Trophoblast cell (in vitro differentiated cells and primary cell): Measurements from ENCODE around the gene ARHGAP23.

Experiments
- DNase-seq, 2 donors: peaks; one replicate each; pipeline ENCODE4 v3.0.0-alpha.2; 2016
- H2AFZ ChIP-seq: 2 replicates; pipeline ENCODE4 v1.6.1; 2013; ENCODE audit warnings: low read length, moderate library complexity, mild to moderate bottlenecking; ENCODE audit not compliant: insufficient read depth, poor library complexity
- H2AK5ac ChIP-seq: 2 replicates; pipeline ENCODE4 v1.6.1; 2013; ENCODE audit warnings: mild to moderate bottlenecking, low read length
- H2BK120ac ChIP-seq: 2 replicates; pipeline ENCODE4 v1.6.1; 2013; ENCODE audit warnings: low read length, mild to moderate bottlenecking, moderate library complexity; ENCODE audit not compliant: insufficient read depth, poor library complexity
- H2BK12ac ChIP-seq: 2 replicates; pipeline ENCODE4 v1.6.1; 2013; ENCODE audit warnings: mild to moderate bottlenecking, low read length, moderate library complexity
- H2BK5ac ChIP-seq: 2 replicates; pipeline ENCODE4 v1.6.1; 2013; ENCODE audit warnings: low read length, low read depth, moderate library complexity, mild to moderate bottlenecking; ENCODE audit not compliant: poor library complexity
- H3K14ac ChIP-seq: 2 replicates; pipeline ENCODE4 v1.6.1; 2013; ENCODE audit warnings: mild to moderate bottlenecking, low read length
- H3K18ac ChIP-seq: 2 replicates; pipeline ENCODE4 v1.6.1; 2013; ENCODE audit warnings: mild to moderate bottlenecking, low read length
- H3K23ac ChIP-seq: 2 replicates; pipeline ENCODE4 v1.6.1; 2013; ENCODE audit warnings: low read length
- H3K27ac ChIP-seq: 2 replicates; pipeline ENCODE4 v1.5.1; 2013; ENCODE audit warnings: low read depth, mild to moderate bottlenecking, inconsistent platforms, low read length, moderate library complexity
- H3K27me3 ChIP-seq: 2 replicates; pipeline ENCODE4 v1.6.1; 2013; ENCODE audit warnings: inconsistent platforms, mild to moderate bottlenecking, low read length, moderate library complexity; ENCODE audit not compliant: insufficient read depth
- H3K36me3 ChIP-seq, 2 experiments: 1 replicate in 1 of 2; 2 replicates in 1 of 2; pipeline ENCODE4 v1.6.1; 2013; ENCODE audit warnings: low read length in 2 of 2, mild to moderate bottlenecking in 2 of 2, moderate library complexity in 1 of 2; ENCODE audit not compliant: insufficient read depth in 2 of 2, control insufficient read depth in 1 of 2
- H3K4ac ChIP-seq: 2 replicates; pipeline ENCODE4 v1.6.1; 2013; ENCODE audit warnings: low read depth, mild to moderate bottlenecking, low read length, moderate library complexity
- H3K4me1 ChIP-seq, 2 experiments: 1 replicate in 1 of 2; 2 replicates in 1 of 2; pipeline ENCODE4 v1.6.1; 2013; ENCODE audit warnings: low read length in 2 of 2, mild to moderate bottlenecking in 2 of 2, moderate library complexity in 1 of 2; ENCODE audit not compliant: insufficient read depth in 2 of 2, control insufficient read depth in 1 of 2
- H3K4me2 ChIP-seq: 2 replicates; pipeline ENCODE4 v1.6.1; 2013; ENCODE audit warnings: inconsistent platforms, mild to moderate bottlenecking, low read length, moderate library complexity
- H3K4me3 ChIP-seq: 2 replicates; pipeline ENCODE4 v1.5.1; 2013; ENCODE audit warnings: mild to moderate bottlenecking, low read depth, low read length, inconsistent platforms
- H3K79me1 ChIP-seq: one replicate; pipeline ENCODE4 v1.6.1; 2013; ENCODE audit warnings: low read length
- H3K79me2 ChIP-seq: 2 replicates; pipeline ENCODE4 v1.6.1; 2013; ENCODE audit warnings: low read length, mild to moderate bottlenecking; ENCODE audit not compliant: control insufficient read depth, insufficient read depth, poor library complexity
- H3K9ac ChIP-seq: 2 replicates; pipeline ENCODE4 v1.6.1; 2013; ENCODE audit warnings: mild to moderate bottlenecking, low read length
- H3K9me3 ChIP-seq: 2 replicates; pipeline ENCODE4 v1.6.1; 2013; ENCODE audit warnings: low read depth, mild to moderate bottlenecking, control low read depth, inconsistent platforms, low read length; ENCODE audit not compliant: insufficient read depth
- H4K12ac ChIP-seq: 2 replicates; pipeline ENCODE4 v1.6.1; 2013; ENCODE audit warnings: low read depth, mild to moderate bottlenecking, low read length, moderate library complexity
- H4K8ac ChIP-seq: 2 replicates; pipeline ENCODE4 v1.6.1; 2013; ENCODE audit warnings: low read depth, mild to moderate bottlenecking, low read length, moderate library complexity
- H4K91ac ChIP-seq: one replicate; pipeline ENCODE4 v1.6.1; 2013; ENCODE audit warnings: low read depth, mild to moderate bottlenecking, low read length, moderate library complexity
- WGBS: extraction: QIAGEN DNeasy Blood & Tissue Kit; methylation state at CpG from one replicate; pipeline ENCODE4 v1.1.7; 2013; ENCODE audit warnings: missing lambda C conversion rate; ENCODE audit not compliant: insufficient read length, insufficient coverage; ENCODE audit errors: extremely low coverage; 5-methylcytosine and 5-hydroxymethylcytosine counted together

Gene ARHGAP23

GRCh38 chr17:38545531-38546225 lies 117.4 kb downstream of the ARHGAP23 start:
- H3K79me2 ChIP-seq: no peaks in the 10 kb centered on the region

GRCh38 chr17:38546396-38546795 lies 118.1 kb downstream of the ARHGAP23 start:
- H3K4me2 ChIP-seq: no peak overlapping the region
- H4K12ac ChIP-seq: no peak overlapping the region
- H3K14ac ChIP-seq: no peak overlapping the region
- no peak overlapping the region for H3K27ac ChIP-seq
- no peaks in the 10 kb centered on the region for H3K79me2 ChIP-seq
- no peaks in the 10 kb centered on the region for H3K27me3 ChIP-seq
- no peak overlapping the region for H2BK120ac ChIP-seq
- no peak overlapping the region for H4K8ac ChIP-seq
- H3K18ac ChIP-seq: no peak overlapping the region
- H3K4me3 ChIP-seq: no peak overlapping the region
- H2BK5ac ChIP-seq: no peak overlapping the region
- no peaks in the 10 kb centered on the region for H3K36me3 ChIP-seq
- no peaks in the 10 kb centered on the region for H3K4me1 ChIP-seq
- no CpG with 5 or more reads among the region's 11 CpGs for WGBS
- no peak overlapping the region for H2BK12ac ChIP-seq
- no peak overlapping the region for H3K9ac ChIP-seq
- no peak overlapping the region for H2AK5ac ChIP-seq
- DNase-seq: no peak
- no peak overlapping the region for H2AFZ ChIP-seq
- H3K23ac ChIP-seq: no peak overlapping the region
- no peaks in the 10 kb centered on the region for H3K79me1 ChIP-seq
- no peak overlapping the region for H4K91ac ChIP-seq
- H3K9me3 ChIP-seq: no peaks in the 10 kb centered on the region
- H3K4ac ChIP-seq: no peak overlapping the region

More at GRCh38 chr17:38545531-38546225, 117.4 kb downstream of the ARHGAP23 start:
- no peak overlapping the region for H2AFZ ChIP-seq
- H4K91ac ChIP-seq: no peak overlapping the region
- no peak overlapping the region for H2BK120ac ChIP-seq
- no peak overlapping the region for H2AK5ac ChIP-seq
- no peak overlapping the region for H3K4ac ChIP-seq
- no peak overlapping the region for H4K8ac ChIP-seq
- H2BK12ac ChIP-seq: no peak overlapping the region
- WGBS: no CpG with 5 or more reads among the region's 12 CpGs
- no peak overlapping the region for H3K23ac ChIP-seq
- no peak overlapping the region for H3K27ac ChIP-seq
- no peak overlapping the region for H3K4me3 ChIP-seq
- H3K79me1 ChIP-seq: no peaks in the 10 kb centered on the region
- H3K36me3 ChIP-seq: no peaks in the 10 kb centered on the region
- DNase-seq: peak in 1 of 2 donors; percentile 21
- H3K18ac ChIP-seq: no peak overlapping the region
- H4K12ac ChIP-seq: no peak overlapping the region
- no peaks in the 10 kb centered on the region for H3K4me1 ChIP-seq
- no peak overlapping the region for H3K14ac ChIP-seq
- no peak overlapping the region for H3K4me2 ChIP-seq
- no peak overlapping the region for H3K9ac ChIP-seq
- H3K9me3 ChIP-seq: no peaks in the 10 kb centered on the region
- no peak overlapping the region for H2BK5ac ChIP-seq
- H3K27me3 ChIP-seq: no peaks in the 10 kb centered on the region

DNA sequence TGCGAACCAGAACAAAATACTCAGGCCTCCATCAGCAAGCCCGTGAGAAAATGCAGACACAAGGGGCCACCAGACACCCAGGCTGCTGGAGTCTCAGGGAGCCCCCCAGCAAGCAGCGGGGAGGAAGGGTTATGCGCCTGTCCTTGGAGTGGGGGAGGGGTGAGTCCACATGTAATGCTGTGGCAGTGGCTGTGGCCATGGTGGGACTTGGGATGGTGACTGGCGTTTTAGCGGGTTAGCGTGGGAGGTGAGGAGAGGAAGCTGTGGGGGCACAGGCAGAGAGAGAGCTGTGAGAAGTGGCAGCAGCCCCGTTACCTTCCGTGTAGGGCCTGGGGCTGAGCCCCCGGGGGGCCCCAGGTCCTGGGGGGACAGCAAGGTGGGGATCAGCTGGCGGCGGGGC lies 119.2 kb downstream of the ARHGAP23 start:
- Histone ChIP-seq H2AK5ac (no peak overlapping the region), H3K4me2 (no peak overlapping the region), H2BK120ac (no peak overlapping the region), H3K4me1 (no peaks in the 10 kb centered on the region), H2AFZ (no peak overlapping the region), H3K4ac (no peak overlapping the region), H3K4me3 (no peak overlapping the region), H3K79me1 (no peaks in the 10 kb centered on the region), H3K14ac (no peak overlapping the region), H4K8ac (no peak overlapping the region), H3K36me3 (no peaks in the 10 kb centered on the region), H4K12ac (no peak overlapping the region), H4K91ac (no peak overlapping the region), H3K79me2 (no peaks in the 10 kb centered on the region), H3K23ac (no peak overlapping the region), H2BK5ac (no peak overlapping the region), H3K27ac (no peak overlapping the region), H3K9ac (no peak overlapping the region), H3K18ac (no peak overlapping the region), H2BK12ac (no peak overlapping the region), H3K9me3 (no peaks in the 10 kb centered on the region), H3K27me3 (no peaks in the 10 kb centered on the region)
- no CpG with 5 or more reads among the region's 12 CpGs for WGBS
- no peak for DNase-seq

DNA sequence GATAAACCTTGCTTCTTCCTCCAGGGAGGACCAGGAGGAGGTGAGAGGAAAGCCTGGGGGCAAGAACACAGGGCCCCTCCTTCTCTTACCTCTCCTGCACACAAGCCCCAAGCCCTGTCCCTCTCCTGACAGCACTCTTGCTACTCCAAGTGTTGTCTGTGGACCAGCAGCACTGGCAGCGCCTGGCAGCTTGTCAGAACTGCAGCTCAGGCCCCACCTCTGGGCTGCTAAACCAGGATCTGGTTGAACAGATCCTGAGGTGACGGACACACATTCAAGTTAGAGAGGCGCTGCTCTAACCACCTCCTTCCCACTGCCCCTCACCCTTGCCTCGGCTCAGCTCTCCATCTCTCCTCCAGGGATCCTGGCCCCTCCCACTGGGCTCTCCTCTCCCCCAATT lies 121.0 kb downstream of the ARHGAP23 start:
- H3K23ac ChIP-seq: no peak overlapping the region
- H3K18ac ChIP-seq: no peak overlapping the region
- no peaks in the 10 kb centered on the region for H3K9me3 ChIP-seq
- WGBS: no CpG with 5 or more reads among the region's 4 CpGs
- DNase-seq: no peak
- no peak overlapping the region for H4K8ac ChIP-seq
- no peaks in the 10 kb centered on the region for H3K27me3 ChIP-seq
- H4K91ac ChIP-seq: no peak overlapping the region
- no peak overlapping the region for H4K12ac ChIP-seq
- H3K4me2 ChIP-seq: no peak overlapping the region
- H2AK5ac ChIP-seq: no peak overlapping the region
- H3K27ac ChIP-seq: no peak overlapping the region
- no peak overlapping the region for H3K9ac ChIP-seq
- H2BK120ac ChIP-seq: no peak overlapping the region
- H3K4me3 ChIP-seq: no peak overlapping the region
- no peaks in the 10 kb centered on the region for H3K4me1 ChIP-seq
- H3K14ac ChIP-seq: no peak overlapping the region
- H3K79me1 ChIP-seq: no peaks in the 10 kb centered on the region
- H3K36me3 ChIP-seq: no peaks in the 10 kb centered on the region
- H3K79me2 ChIP-seq: no peaks in the 10 kb centered on the region
- no peak overlapping the region for H2BK12ac ChIP-seq
- no peak overlapping the region for H3K4ac ChIP-seq
- H2AFZ ChIP-seq: no peak overlapping the region
- no peak overlapping the region for H2BK5ac ChIP-seq
